H9 (cell line): ENCODE results near the gene FAM227A. TPM values are rescaled to one million over a fixed set of nuclear protein-coding genes. Genes with fewer than 3 reads are reported as not detected.

Experiments used
- DNase-seq: peaks from one replicate; pipeline ENCODE4 v3.0.0-alpha.2; 2017
- H2AFZ ChIP-seq: one replicate; pipeline ENCODE4 v1.6.1; 2013; ENCODE audit warnings: mild to moderate bottlenecking, low read length, control low read depth, moderate library complexity
- H2AK5ac ChIP-seq: 2 replicates; pipeline ENCODE4 v1.6.1; 2013; ENCODE audit warnings: low read length, control low read depth, mixed read lengths; ENCODE audit not compliant: insufficient read length
- H2BK120ac ChIP-seq: one replicate; pipeline ENCODE4 v1.6.1; 2013; ENCODE audit warnings: low read depth, mild to moderate bottlenecking, low read length, control low read depth, inconsistent platforms; ENCODE audit not compliant: poor library complexity, severe bottlenecking
- H2BK12ac ChIP-seq: 2 replicates; pipeline ENCODE4 v1.6.1; 2013; ENCODE audit warnings: low read length, control low read depth, mixed read lengths, low read depth; ENCODE audit not compliant: insufficient read length
- H2BK15ac ChIP-seq: 2 replicates; pipeline ENCODE4 v1.6.1; 2013; ENCODE audit warnings: low read depth, low read length, control low read depth
- H2BK20ac ChIP-seq: one replicate; pipeline ENCODE4 v1.6.1; 2013; ENCODE audit warnings: low read depth, mild to moderate bottlenecking, low read length, control low read depth, inconsistent platforms; ENCODE audit not compliant: poor library complexity, severe bottlenecking
- H2BK5ac ChIP-seq: 2 replicates; pipeline ENCODE4 v1.6.1; 2013; ENCODE audit warnings: low read length, control low read depth, mixed read lengths; ENCODE audit not compliant: insufficient read length
- H3K14ac ChIP-seq: 2 replicates; pipeline ENCODE4 v1.6.1; 2013; ENCODE audit warnings: low read length, control low read depth; ENCODE audit not compliant: insufficient read depth
- H3K18ac ChIP-seq: 2 replicates; pipeline ENCODE4 v1.6.1; 2013; ENCODE audit warnings: low read depth, mild to moderate bottlenecking, mixed read lengths, low read length, control low read depth; ENCODE audit not compliant: insufficient read length
- H3K23ac ChIP-seq: 2 replicates; pipeline ENCODE4 v1.6.1; 2013; ENCODE audit warnings: low read length, control low read depth, mixed read lengths, low read depth; ENCODE audit not compliant: insufficient read length
- H3K23me2 ChIP-seq: 2 replicates; pipeline ENCODE4 v1.6.1; 2013; ENCODE audit warnings: low read depth, mild to moderate bottlenecking, mixed read lengths, low read length, control low read depth; ENCODE audit not compliant: insufficient read length, poor library complexity, severe bottlenecking
- H3K27ac ChIP-seq: 2 replicates; pipeline ENCODE4 v1.5.1; 2013; ENCODE audit warnings: low read length, control low read depth, mixed read lengths, low read depth; ENCODE audit not compliant: insufficient read length
- H3K27me3 ChIP-seq: 2 replicates; pipeline ENCODE4 v1.6.1; 2013; ENCODE audit warnings: low read length, control low read depth, inconsistent platforms; ENCODE audit not compliant: insufficient read depth
- H3K4ac ChIP-seq: 2 replicates; pipeline ENCODE4 v1.6.1; 2013; ENCODE audit warnings: low read depth, mild to moderate bottlenecking, control low read depth, inconsistent platforms, low read length, moderate library complexity
- H3K4me1 ChIP-seq: 2 replicates; pipeline ENCODE4 v1.6.1; 2013; ENCODE audit warnings: low read length, control low read depth, inconsistent platforms; ENCODE audit not compliant: insufficient read depth
- H3K4me2 ChIP-seq: 2 replicates; pipeline ENCODE4 v1.6.1; 2013; ENCODE audit warnings: low read length, control low read depth, mixed read lengths; ENCODE audit not compliant: insufficient read length, insufficient read depth
- H3K56ac ChIP-seq: 2 replicates; pipeline ENCODE4 v1.6.1; 2013; ENCODE audit warnings: low read depth, mild to moderate bottlenecking, mixed read lengths, low read length, control low read depth; ENCODE audit not compliant: insufficient read length
- H3K79me1 ChIP-seq: 2 replicates; pipeline ENCODE4 v1.6.1; 2013; ENCODE audit warnings: low read depth, mild to moderate bottlenecking, moderate library complexity, low read length, control low read depth, inconsistent platforms; ENCODE audit not compliant: insufficient read depth, poor library complexity, severe bottlenecking
- H3K79me2 ChIP-seq: 2 replicates; pipeline ENCODE4 v1.6.1; 2013; ENCODE audit warnings: low read length, control low read depth, inconsistent platforms; ENCODE audit not compliant: insufficient read depth
- H3K9ac ChIP-seq: 2 replicates; pipeline ENCODE4 v1.6.1; 2013; ENCODE audit warnings: low read length, control low read depth, mixed read lengths; ENCODE audit not compliant: insufficient read length; ENCODE audit errors: extremely low read depth
- H3K9me3 ChIP-seq: one replicate; pipeline ENCODE4 v1.6.1; 2013; ENCODE audit warnings: low read depth, low read length, inconsistent platforms; ENCODE audit not compliant: control insufficient read depth
- H3T11ph ChIP-seq: one replicate; pipeline ENCODE4 v1.6.1; 2013; ENCODE audit warnings: mild to moderate bottlenecking, low read length, control low read depth, inconsistent platforms
- H4K20me1 ChIP-seq: one replicate; pipeline ENCODE4 v1.6.1; 2013; ENCODE audit not compliant: control insufficient read depth, insufficient read length, insufficient read depth
- H4K5ac ChIP-seq: 2 replicates; pipeline ENCODE4 v1.6.1; 2013; ENCODE audit warnings: low read depth, mild to moderate bottlenecking, mixed read lengths, low read length, control low read depth; ENCODE audit not compliant: insufficient read length
- H4K8ac ChIP-seq: replicated peaks from 2 replicates; pipeline ENCODE4 v1.6.1; 2013; ENCODE audit warnings: low read length, control low read depth, mixed read lengths, low read depth; ENCODE audit not compliant: insufficient read length
- H4K91ac ChIP-seq: 2 replicates; pipeline ENCODE4 v1.6.1; 2013; ENCODE audit warnings: low read depth, mild to moderate bottlenecking, moderate library complexity, mixed read lengths, low read length, control low read depth; ENCODE audit not compliant: insufficient read length
- H3K27ac Mint-ChIP-seq, 3 experiments: 2 replicates in 2 of 3; 3 replicates in 1 of 3; pipeline ENCODE4 v1.8.0; 2020 to 2021; ENCODE audit warnings: mixed read lengths in 3 of 3, mild to moderate bottlenecking in 1 of 3, moderate library complexity in 1 of 3
- H3K27me3 Mint-ChIP-seq: 2 replicates; pipeline ENCODE4 v1.8.0; 2021; ENCODE audit warnings: low read depth, mild to moderate bottlenecking, moderate library complexity, mixed read lengths
- H3K36me3 Mint-ChIP-seq, 3 experiments: 2 replicates in 2 of 3; 3 replicates in 1 of 3; pipeline ENCODE4 v1.8.0; 2020 to 2021; ENCODE audit warnings: low read depth in 3 of 3, mixed read lengths in 3 of 3; ENCODE audit not compliant: insufficient read depth in 1 of 3
- H3K4me1 Mint-ChIP-seq, 2 experiments: 2 replicates each; pipeline ENCODE4 v1.8.0; 2020; ENCODE audit warnings: mixed read lengths in 2 of 2
- H3K4me3 Mint-ChIP-seq, 2 experiments: 2 replicates in 1 of 2; 3 replicates in 1 of 2; pipeline ENCODE4 v1.8.0; 2020 to 2021; ENCODE audit warnings: mild to moderate bottlenecking in 2 of 2, mixed read lengths in 2 of 2, moderate library complexity in 1 of 2
- H3K9me3 Mint-ChIP-seq, 2 experiments: 2 replicates in 1 of 2; 3 replicates in 1 of 2; pipeline ENCODE4 v1.8.0; 2020; ENCODE audit warnings: mild to moderate bottlenecking in 2 of 2, mixed read lengths in 2 of 2, moderate library complexity in 1 of 2
- CTCF ChIP-seq: fragments of 200-600 bp; sonication (generic); conservative IDR thresholded peaks from 3 replicates; pipeline ENCODE4 v1.8.0; 2021; ENCODE audit warnings: antibody characterized with exemption, mild to moderate bottlenecking
- WGBS: extraction: QIAGEN DNeasy Blood & Tissue Kit; methylation state at CpG from one replicate; pipeline ENCODE4 v1.1.7; 2013; ENCODE audit warnings: missing lambda C conversion rate, low lambda C conversion rate, mixed read lengths; ENCODE audit not compliant: insufficient read length; ENCODE audit errors: extremely low coverage; 5-methylcytosine and 5-hydroxymethylcytosine counted together
- total RNA-seq: library from RNA; stranded (reverse); gene quantifications from 2 replicates; pipeline ENCODE4 v1.2.1, GENCODE V29; 2021

FAM227A gene
- total RNA-seq, 1 experiment from 2014 or later = 3.6 TPM

- Histone ChIP-seq H3K56ac (no peak overlapping the region), H2AK5ac (peak overlapping the region; percentile 11), H2AFZ (no peak overlapping the region), H3K4me2 (peak overlapping the region; percentile 49), H2BK120ac (peak overlapping the region; percentile 24), H3K18ac (peak overlapping the region; percentile 91), H3K27me3 (no peaks in the 10 kb centered on the region), H3K4me1 (peaks cover 10% of the 10 kb centered on the region), H3K14ac (peak overlapping the region; percentile 66; the same call in 1 of the 2 replicates), H3K23me2 (peaks cover 17% of the 10 kb centered on the region), H3K23ac (no peak overlapping the region), H4K5ac (peak overlapping the region; percentile 3), H2BK5ac (peak overlapping the region; percentile 7), H4K8ac (peak overlapping the region; percentile 73), H3K27ac (peak overlapping the region; percentile 59), H3K9me3 (no peaks in the 10 kb centered on the region), H4K20me1 (no peaks in the 10 kb centered on the region), H3K79me1 (peaks cover 7% of the 10 kb centered on the region), H3T11ph (peak overlapping the region; percentile 46), H3K4ac (no peak overlapping the region), H2BK20ac (no peak overlapping the region), H3K9ac (peak overlapping the region; percentile 81), H2BK12ac (peak overlapping the region; percentile 77), H2BK15ac (no peak overlapping the region), H3K79me2 (peaks cover 28% of the 10 kb centered on the region; the same call in 1 of the 2 replicates), H4K91ac (no peak overlapping the region)
- Mint-ChIP-seq H3K27me3 (no peaks in the 10 kb centered on the region; the same call in 1 of the 2 replicates), H3K36me3 (peaks cover 0 to 10% (median 8%) of the 10 kb centered on the region in 3 experiments; a peak in 4 of 7 replicates), H3K4me3 (peak overlapping the region; percentile 93 to 95), H3K4me1 (peaks cover 46 to 53% of the 10 kb centered on the region in 2 experiments), H3K9me3 (no peaks in the 10 kb centered on the region), H3K27ac (peak overlapping the region; percentile 99)
- no CpG with 5 or more reads among the region's 10 CpGs for WGBS
- DNase-seq = no peak
- no peak for TF ChIP-seq CTCF
Measured at GRCh38 chr22:38704654-38705234, 48.6 kb upstream of the FAM227A start.
